HepG2 (cell line): Measurements from ENCODE around the gene DLX5. TPM values are rescaled to one million over a fixed set of nuclear protein-coding genes. Genes with fewer than 3 reads are reported as not detected.

Experiments
- ATAC-seq: fragments of 200-7000 bp; cut with Tn5 transposase; 3 replicates; pipeline ENCODE4 v1.9.1; 2020; ENCODE audit warnings: mild to moderate bottlenecking, moderate library complexity
- BruUV-seq: library from RNA; stranded (reverse); fragments of 400-500 nt; replicated peaks from 2 replicates; lab custom pipeline; 2021; lab: Mats Ljungman, UMichigan
- CTCF ChIA-PET: fragments of 300-600 bp; formaldehyde crosslinking; extraction: SDS; loops from one replicate; lab custom pipeline; 2021; ENCODE audit warnings: low total read pairs, inconsistent platforms, low intra/inter-chr PET ratio; lab: Yijun Ruan, JAX
- POLR2A ChIA-PET: fragments of 350-600 bp; sonication (Branson Sonifier 250); formaldehyde crosslinking; loops from one replicate; lab custom pipeline; 2020; ENCODE audit warnings: antibody characterized with exemption, inconsistent platforms; lab: Yijun Ruan, JAX
- DNase-seq: peaks from one replicate; pipeline ENCODE4 v3.0.0-alpha.2; 2015; ENCODE audit warnings: low spot score
- FAIRE-seq: peaks from 3 replicates; lab custom pipeline; 2011; peaks lifted over from hg19 to GRCh38; lab: Jason Lieb, UNC
- H2AFZ ChIP-seq: one replicate; pipeline ENCODE4 v1.6.1; 2011; ENCODE audit warnings: low read length, inconsistent platforms
- H3K27ac ChIP-seq: fragments of 300-600 bp; 3 replicates; pipeline ENCODE4 v1.8.0; 2011; ENCODE audit warnings: mixed run types, mild to moderate bottlenecking, mixed read lengths, low read length, inconsistent platforms; ENCODE audit not compliant: insufficient read depth; ENCODE audit errors: extremely low read length
- H3K27me3 ChIP-seq, 2 experiments: fragments of 200-600 bp in 1 of 2; 2 replicates in 1 of 2; 3 replicates in 1 of 2; pipeline versions ENCODE4 v1.6.0 to v1.8.0; 2011; ENCODE audit warnings: low read length in 2 of 2, mild to moderate bottlenecking in 2 of 2, moderate library complexity in 2 of 2, inconsistent platforms in 1 of 2; ENCODE audit not compliant: insufficient read depth in 2 of 2, control insufficient read depth in 1 of 2
- H3K36me3 ChIP-seq, 2 experiments: fragments of 200-600 bp in 1 of 2; replicated peaks in 1 of 2; 2 replicates in 1 of 2; 3 replicates in 1 of 2; pipeline versions ENCODE4 v1.5.1 to v1.8.0; 2011; ENCODE audit warnings: low read length in 2 of 2, inconsistent platforms in 1 of 2; ENCODE audit not compliant: insufficient read depth in 2 of 2, control insufficient read depth in 1 of 2
- H3K4me1 ChIP-seq: 2 replicates; pipeline ENCODE4 v1.5.1; 2012; ENCODE audit warnings: low read length, inconsistent platforms; ENCODE audit not compliant: insufficient read depth
- H3K4me2 ChIP-seq: 2 replicates; pipeline ENCODE4 v1.6.0; 2011; ENCODE audit warnings: low read depth, low read length, inconsistent platforms
- H3K4me3 ChIP-seq, 3 experiments: fragments of 200-600 bp in 1 of 3; sonication (generic), shearing (Covaris generic) in 1 of 3; replicated peaks in 1 of 3; 2 replicates each; pipeline ENCODE4 v1.5.1; 2011 to 2016; ENCODE audit warnings: low read length in 3 of 3, inconsistent platforms in 2 of 3, low read depth in 2 of 3, mild to moderate bottlenecking in 2 of 3, control low read depth in 1 of 3, mixed read lengths in 1 of 3; ENCODE audit not compliant: insufficient read depth in 1 of 3
- H3K79me2 ChIP-seq: one replicate; pipeline ENCODE4 v1.6.1; 2011; ENCODE audit warnings: low read length, inconsistent platforms; ENCODE audit not compliant: insufficient read depth
- H3K9ac ChIP-seq: 2 replicates; pipeline ENCODE4 v1.6.0; 2011; ENCODE audit warnings: mild to moderate bottlenecking, low read depth, low read length, inconsistent platforms; ENCODE audit not compliant: insufficient read depth
- H3K9me3 ChIP-seq: 2 replicates; pipeline ENCODE4 v1.5.1; 2012; ENCODE audit warnings: mild to moderate bottlenecking, low read length
- H4K20me1 ChIP-seq: 2 replicates; pipeline ENCODE4 v1.6.0; 2011; ENCODE audit warnings: inconsistent platforms, mild to moderate bottlenecking, low read length, moderate library complexity; ENCODE audit not compliant: insufficient read depth
- ARNT2 ChIP-seq: sonication (generic); formaldehyde crosslinking; IDR thresholded peaks from 2 replicates; pipeline ENCODE4 v1.8.0; 2022; ENCODE audit warnings: mild to moderate bottlenecking, low read depth, missing genetic modification reagents, moderate library complexity
- CENPT ChIP-seq: sonication (generic); formaldehyde crosslinking; IDR thresholded peaks from 2 replicates; pipeline ENCODE4 v1.8.0; 2022; ENCODE audit warnings: low read depth, mild to moderate bottlenecking, moderate library complexity, missing genetic modification reagents
- POLR2A ChIP-seq, 2 experiments: IDR thresholded peaks; 2 replicates each; pipeline ENCODE4 v1.6.1; 2011; ENCODE audit warnings: low read depth in 2 of 2, low read length in 2 of 2, mild to moderate bottlenecking in 1 of 2, moderate library complexity in 1 of 2; ENCODE audit not compliant: insufficient read depth in 1 of 2
- ZKSCAN5 ChIP-seq: sonication (generic); formaldehyde crosslinking; IDR thresholded peaks from 2 replicates; pipeline ENCODE4 v1.5.1; 2020; ENCODE audit warnings: mild to moderate bottlenecking, missing genetic modification reagents
- ZNF567 ChIP-seq: sonication (generic); formaldehyde crosslinking; IDR thresholded peaks from 2 replicates; pipeline ENCODE4 v1.8.1; 2023; ENCODE audit warnings: mild to moderate bottlenecking, missing genetic modification reagents, borderline replicate concordance
- ZZZ3 ChIP-seq: sonication (generic); formaldehyde crosslinking; IDR thresholded peaks from 2 replicates; pipeline ENCODE4 v1.4.0; 2020; ENCODE audit warnings: missing genetic modification reagents, mild to moderate bottlenecking, borderline replicate concordance
- WGBS: methylation state at CpG from one replicate; pipeline ENCODE4 v1.1.6; 2017; ENCODE audit warnings: low lambda C conversion rate; 5-methylcytosine and 5-hydroxymethylcytosine counted together
- in situ Hi-C: cut with HindIII; loops from 2 replicates; pipeline ENCODE4 v1.10.0; 2017; ENCODE audit warnings: low pct_unique_long_range_greater_than_20kb; ENCODE audit not compliant: extremely low pct_ligation_motif_present
- intact Hi-C: fragments of 100-400 bp; cut with micrococcal nuclease; formaldehyde crosslinking; loops from one replicate; pipeline ENCODE4 v1.10.0; 2022; ENCODE audit not compliant: unreplicated experiment
- polyA plus RNA-seq, 8 experiments: library from polyadenylated mRNA; depleted of rRNA in 3 of 8; stranded (reverse) in 7 of 8; unstranded in 1 of 8; fragments of >200 nt; fragmentation: Illumina TruSeq in 4 of 8; extraction: Trizol in 4 of 8; gene quantifications; 2 replicates each; pipeline versions ENCODE4 v1.2.1 to v1.2.3, GENCODE V29; 2011 to 2016; ENCODE audit warnings: low read depth in 4 of 8, missing spikeins in 1 of 8, mixed read lengths in 1 of 8; ENCODE audit not compliant: insufficient read depth in 1 of 8
- total RNA-seq, 5 experiments: library from RNA; depleted of rRNA; stranded (reverse); fragments of >200 nt; fragmentation: Illumina TruSeq; extraction: Trizol; gene quantifications; 2 replicates each; pipeline ENCODE4 v1.2.3, GENCODE V29; 2016; ENCODE audit warnings: low read depth in 1 of 5
- TF ChIP-seq, protein P1 (sequence below): sonication (generic); formaldehyde crosslinking; IDR thresholded peaks from 2 replicates; pipeline ENCODE4 v1.5.0; 2020; ENCODE audit warnings: mild to moderate bottlenecking, missing genetic modification reagents

DLX5 gene
- total and polyA plus RNA-seq, 2 of the 13 experiments (the other 11 are each of a cell fraction or from before 2014, with no cell fraction given): not detected

DNA sequence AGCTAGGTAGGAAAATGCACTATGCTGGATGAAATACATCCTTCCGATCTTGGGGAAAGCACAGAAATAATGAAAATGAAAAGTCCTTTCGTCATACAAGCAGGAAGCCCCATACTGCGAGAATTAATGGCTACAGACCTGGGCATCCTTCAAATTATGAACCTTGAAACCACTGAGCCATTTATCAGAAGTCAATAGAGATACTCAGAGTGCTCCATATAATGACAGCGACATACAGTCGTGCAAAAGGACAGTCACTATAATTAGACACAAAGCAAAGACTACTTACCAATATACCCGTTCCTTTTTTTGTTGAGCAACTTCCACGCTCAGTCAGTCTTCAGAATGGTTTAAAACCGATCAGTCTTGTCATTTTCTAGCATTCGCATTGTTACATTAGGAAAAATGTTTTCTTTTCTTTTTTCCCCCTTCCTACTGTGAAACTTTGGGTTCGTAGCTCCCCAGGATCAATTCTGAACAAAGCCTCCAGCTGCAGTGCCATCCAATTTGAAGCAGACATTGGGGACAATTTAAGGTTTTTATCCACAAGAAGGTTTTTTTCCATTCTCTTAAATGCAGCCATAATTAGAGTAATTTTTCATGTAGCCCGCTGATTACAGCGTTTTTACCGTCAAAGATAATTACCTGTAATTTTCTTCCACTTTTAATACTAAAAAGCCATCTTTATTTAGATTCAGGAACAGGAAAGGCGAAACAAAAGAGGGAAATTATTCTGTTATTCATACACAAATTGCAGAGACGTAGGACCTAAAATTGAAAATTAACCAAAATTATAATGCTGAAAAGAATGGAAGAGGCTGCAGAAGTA, 12.9 kb downstream of the DLX5 start:
- no peak overlapping the region for H3K9ac ChIP-seq
- H3K4me3 ChIP-seq: no peak overlapping the region
- no peak for TF ChIP-seq ARNT2
- H3K4me1 ChIP-seq: peaks cover 39% of the 10 kb centered on the region
- peaks cover 7 to 8% of the 10 kb centered on the region in 2 experiments; a peak in 4 of 5 replicates for H3K36me3 ChIP-seq
- no TSS peak for BruUV-seq
- intact Hi-C loops: no loop called here
- DNase-seq (no peak), FAIRE-seq (no peak), ATAC-seq (no peak)
- no peaks in the 10 kb centered on the region for H3K9me3 ChIP-seq
- ChIA-PET POLR2A (no interaction called here), CTCF (no interaction called here)
- H2AFZ ChIP-seq: no peak overlapping the region
- in situ Hi-C loops: loop anchor here (25.0 kb wide), 1 partner anchor 699 kb away; the partner anchor contains the start of gene SLC25A13
- H3K27ac ChIP-seq: no peak overlapping the region
- no peaks in the 10 kb centered on the region for H4K20me1 ChIP-seq
- WGBS: 97% methylated on average over 15 of the region's 15 CpGs
- peaks cover 4% of the 10 kb centered on the region for H3K79me2 ChIP-seq
- H3K4me2 ChIP-seq: no peak overlapping the region
- H3K27me3 ChIP-seq: no peaks in the 10 kb centered on the region

DNA sequence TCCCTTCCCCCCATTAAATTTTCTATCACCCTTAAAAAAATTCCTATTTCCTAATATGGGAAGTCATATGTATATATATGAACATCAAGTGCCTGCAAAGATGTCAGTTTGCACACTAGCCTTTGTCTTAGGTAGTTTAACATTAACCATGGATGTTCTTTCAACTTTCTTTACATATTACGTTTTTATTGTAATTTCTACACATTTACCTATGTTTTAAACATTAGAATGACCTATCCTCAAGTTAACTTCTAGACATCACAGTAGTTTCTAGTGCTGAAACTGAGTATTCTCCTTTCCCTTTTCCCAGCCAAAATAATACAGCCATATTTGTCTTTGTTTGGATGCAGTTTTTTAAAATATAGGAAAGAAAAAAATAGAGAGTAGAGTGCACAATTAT, 13.5 kb downstream of the DLX5 start:
- no peak for ATAC-seq
- no peak for TF ChIP-seq ZZZ3
- no peak for TF ChIP-seq ZKSCAN5
- TF ChIP-seq ZNF567 (CRISPR knock-in tag): no peak
- no peak for TF ChIP-seq CENPT (CRISPR knock-in tag)
- TF ChIP-seq, protein P1, sequence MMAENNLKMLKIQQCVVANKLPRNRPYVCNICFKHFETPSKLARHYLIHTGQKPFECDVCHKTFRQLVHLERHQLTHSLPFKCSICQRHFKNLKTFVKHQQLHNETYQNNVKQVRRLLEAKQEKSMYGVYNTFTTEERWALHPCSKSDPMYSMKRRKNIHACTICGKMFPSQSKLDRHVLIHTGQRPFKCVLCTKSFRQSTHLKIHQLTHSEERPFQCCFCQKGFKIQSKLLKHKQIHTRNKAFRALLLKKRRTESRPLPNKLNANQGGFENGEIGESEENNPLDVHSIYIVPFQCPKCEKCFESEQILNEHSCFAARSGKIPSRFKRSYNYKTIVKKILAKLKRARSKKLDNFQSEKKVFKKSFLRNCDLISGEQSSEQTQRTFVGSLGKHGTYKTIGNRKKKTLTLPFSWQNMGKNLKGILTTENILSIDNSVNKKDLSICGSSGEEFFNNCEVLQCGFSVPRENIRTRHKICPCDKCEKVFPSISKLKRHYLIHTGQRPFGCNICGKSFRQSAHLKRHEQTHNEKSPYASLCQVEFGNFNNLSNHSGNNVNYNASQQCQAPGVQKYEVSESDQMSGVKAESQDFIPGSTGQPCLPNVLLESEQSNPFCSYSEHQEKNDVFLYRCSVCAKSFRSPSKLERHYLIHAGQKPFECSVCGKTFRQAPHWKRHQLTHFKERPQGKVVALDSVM (CRISPR knock-in tag): no peak
- TF ChIP-seq POLR2A (IDR thresholded peaks at IDR 0.05; ENCODE audit: insufficient read depth in 1 of 2, low read depth in 2 of 2, low read length in 2 of 2): no peak
- Histone ChIP-seq H3K9ac (no peak overlapping the region), H3K9me3 (no peaks in the 10 kb centered on the region), H3K4me2 (no peak overlapping the region), H3K27me3 (no peaks in the 10 kb centered on the region), H3K4me1 (peaks cover 42% of the 10 kb centered on the region), H3K79me2 (peaks cover 6% of the 10 kb centered on the region), H3K27ac (no peak overlapping the region), H4K20me1 (no peaks in the 10 kb centered on the region), H2AFZ (no peak overlapping the region), H3K4me3 (no peak overlapping the region), H3K36me3 (peaks cover 7 to 8% of the 10 kb centered on the region in 2 experiments; a peak in 4 of 5 replicates)
- no peak for DNase-seq
- ChIA-PET CTCF (no interaction called here), POLR2A (no interaction called here)
- no peak for FAIRE-seq
- intact Hi-C loops (no loop called here), in situ Hi-C loops (loop anchor here (25.0 kb wide), 1 partner anchor 699 kb away; the partner anchor contains the start of gene SLC25A13)
- 86% methylated on average over 1 of the region's 1 CpG for WGBS
- BruUV-seq: no TSS peak
